H1 (cell line): Measurements from ENCODE around the gene WDR54. TPM values are rescaled to one million over a fixed set of nuclear protein-coding genes. Genes with fewer than 3 reads are reported as not detected.
A peak's percentile ranks its signal among the peaks of the same experiment; 100 is the strongest.
"Not testable (repeated sequence)": the region's sequence is repeated elsewhere in the genome, so short reads cannot be mapped to it uniquely, and the experiment has no call there.

Experiments
- CTCF ChIA-PET: fragments of 300-600 bp; sonication (Branson Sonifier 250); formaldehyde crosslinking; loops from one replicate; lab custom pipeline; 2021; ENCODE audit not compliant: partially characterized antibody; lab: Charles Lee
- POLR2A ChIA-PET: fragments of 300-600 bp; sonication (Branson Sonifier 250); formaldehyde crosslinking; loops from one replicate; lab custom pipeline; 2021; ENCODE audit warnings: inconsistent platforms; ENCODE audit not compliant: partially characterized antibody; lab: Charles Lee
- DNase-seq, 2 experiments: peaks; one replicate each; pipeline versions ENCODE4 v3.0.0 to v3.0.0-alpha.2; 2010 to 2022; ENCODE audit warnings: low spot score in 2 of 2, low read depth in 1 of 2, mixed read lengths in 1 of 2
- FAIRE-seq: peaks from 2 replicates; lab custom pipeline; 2011; peaks lifted over from hg19 to GRCh38; lab: Jason Lieb, UNC
- H2AFZ ChIP-seq: 2 replicates; pipeline ENCODE4 v1.8.1; 2012; ENCODE audit warnings: low read length, inconsistent platforms
- H2AK5ac ChIP-seq: 2 replicates; pipeline ENCODE4 v1.6.1; 2013; ENCODE audit warnings: low read depth, low read length
- H2BK120ac ChIP-seq: replicated peaks from 2 replicates; pipeline ENCODE3; 2013; ENCODE audit warnings: low read depth, low read length, inconsistent platforms
- H2BK12ac ChIP-seq: 2 replicates; pipeline ENCODE4 v1.6.1; 2013; ENCODE audit warnings: low read depth, low read length
- H2BK15ac ChIP-seq: 2 replicates; pipeline ENCODE4 v1.6.1; 2013; ENCODE audit warnings: low read length
- H2BK20ac ChIP-seq: 2 replicates; pipeline ENCODE4 v1.6.1; 2013; ENCODE audit warnings: low read length
- H2BK5ac ChIP-seq: 2 replicates; pipeline ENCODE4 v1.6.1; 2013; ENCODE audit warnings: low read depth, low read length
- H3K14ac ChIP-seq: 2 replicates; pipeline ENCODE4 v1.6.1; 2013; ENCODE audit warnings: inconsistent platforms; ENCODE audit not compliant: insufficient read length
- H3K18ac ChIP-seq: 2 replicates; pipeline ENCODE4 v1.6.1; 2013; ENCODE audit warnings: low read length; ENCODE audit errors: extremely low read depth
- H3K23ac ChIP-seq: 2 replicates; pipeline ENCODE4 v1.6.1; 2013; ENCODE audit warnings: inconsistent platforms; ENCODE audit not compliant: insufficient read length
- H3K23me2 ChIP-seq: 2 replicates; pipeline ENCODE4 v1.6.1; 2013; ENCODE audit warnings: low read depth, low read length
- H3K27ac ChIP-seq: 2 replicates; pipeline ENCODE4 v1.6.1; 2011; ENCODE audit warnings: low read depth, low read length, inconsistent platforms
- H3K27me3 ChIP-seq, 4 experiments: replicated peaks in 1 of 4; 1 replicate in 1 of 4; 2 replicates in 3 of 4; pipeline versions ENCODE4 v1.6.1 to v1.8.1; 2011 to 2013; ENCODE audit warnings: low read length in 3 of 4, mild to moderate bottlenecking in 3 of 4, inconsistent platforms in 2 of 4, mixed read lengths in 2 of 4, moderate library complexity in 1 of 4; ENCODE audit not compliant: control insufficient read depth in 3 of 4, insufficient read depth in 3 of 4; ENCODE audit errors: extremely low read depth in 1 of 4
- H3K36me3 ChIP-seq, 4 experiments: 2 replicates each; pipeline versions ENCODE4 v1.6.1 to v1.8.1; 2011 to 2013; ENCODE audit warnings: mild to moderate bottlenecking in 4 of 4, low read length in 3 of 4, moderate library complexity in 2 of 4, control low read depth in 1 of 4, inconsistent platforms in 1 of 4; ENCODE audit not compliant: insufficient read depth in 4 of 4, control insufficient read depth in 2 of 4
- H3K4ac ChIP-seq: replicated peaks from 2 replicates; pipeline ENCODE3; 2013; ENCODE audit warnings: low read length, low read depth, mixed read lengths, inconsistent platforms; ENCODE audit not compliant: insufficient read length
- H3K4me1 ChIP-seq, 4 experiments: replicated peaks in 1 of 4; 1 replicate in 1 of 4; 2 replicates in 3 of 4; pipeline versions ENCODE4 v1.6.1 to v1.8.1; 2011 to 2013; ENCODE audit warnings: low read length in 3 of 4, inconsistent platforms in 2 of 4, mixed read lengths in 1 of 4; ENCODE audit not compliant: insufficient read depth in 4 of 4, control insufficient read depth in 3 of 4
- H3K4me2 ChIP-seq, 2 experiments: 2 replicates each; pipeline versions ENCODE4 v1.6.1 to v1.8.1; 2011 to 2013; ENCODE audit warnings: low read depth in 2 of 2, low read length in 2 of 2, control low read depth in 1 of 2, inconsistent platforms in 1 of 2, mild to moderate bottlenecking in 1 of 2; ENCODE audit not compliant: insufficient read depth in 1 of 2
- H3K4me3 ChIP-seq, 4 experiments: fragments of 200-600, 300-600 bp in 1 of 4; sonication (generic), shearing (Covaris generic), sonication (Bioruptor Twin) in 1 of 4; 2 replicates each; pipeline versions ENCODE4 v1.5.1 to v1.8.1; 2011 to 2016; ENCODE audit warnings: low read length in 4 of 4, low read depth in 3 of 4, control low read depth in 2 of 4, inconsistent platforms in 2 of 4, mild to moderate bottlenecking in 2 of 4, mixed read lengths in 1 of 4, moderate library complexity in 1 of 4; ENCODE audit not compliant: insufficient read depth in 2 of 4; ENCODE audit errors: extremely low read depth in 1 of 4
- H3K56ac ChIP-seq: replicated peaks from 2 replicates; pipeline ENCODE3; 2013; ENCODE audit warnings: low read depth, mild to moderate bottlenecking, mixed read lengths, low read length, inconsistent platforms; ENCODE audit not compliant: insufficient read length
- H3K79me1 ChIP-seq: 2 replicates; pipeline ENCODE4 v1.6.1; 2013; ENCODE audit warnings: low read depth, low read length, control low read depth
- H3K79me2 ChIP-seq, 2 experiments: 2 replicates each; pipeline versions ENCODE4 v1.6.1 to v1.8.1; 2012 to 2013; ENCODE audit warnings: low read length in 2 of 2, mild to moderate bottlenecking in 2 of 2, inconsistent platforms in 1 of 2; ENCODE audit not compliant: insufficient read depth in 2 of 2, control insufficient read depth in 1 of 2
- H3K9ac ChIP-seq, 4 experiments: replicated peaks in 1 of 4; 1 replicate in 1 of 4; 2 replicates in 3 of 4; pipeline versions ENCODE4 v1.6.1 to v1.8.1; 2011 to 2013; ENCODE audit warnings: low read depth in 3 of 4, low read length in 3 of 4, control low read depth in 2 of 4, mild to moderate bottlenecking in 2 of 4, moderate library complexity in 2 of 4, inconsistent platforms in 1 of 4; ENCODE audit errors: extremely low read depth in 1 of 4
- H3K9me3 ChIP-seq, 2 experiments: 2 replicates each; pipeline versions ENCODE4 v1.6.1 to v1.8.1; 2012 to 2013; ENCODE audit warnings: mild to moderate bottlenecking in 2 of 2, moderate library complexity in 2 of 2, control low read depth in 1 of 2, inconsistent platforms in 1 of 2, low read depth in 1 of 2, low read length in 1 of 2, mixed read lengths in 1 of 2; ENCODE audit not compliant: insufficient read depth in 2 of 2
- H4K20me1 ChIP-seq, 2 experiments: replicated peaks in 1 of 2; 2 replicates each; pipeline versions ENCODE3 to v1.8.1; 2011 to 2013; ENCODE audit warnings: inconsistent platforms in 2 of 2, low read length in 2 of 2, mild to moderate bottlenecking in 1 of 2; ENCODE audit not compliant: insufficient read depth in 2 of 2, control insufficient read depth in 1 of 2
- H4K5ac ChIP-seq: 2 replicates; pipeline ENCODE4 v1.6.1; 2013; ENCODE audit warnings: low read length, low read depth, mixed read lengths, inconsistent platforms; ENCODE audit not compliant: insufficient read length
- H4K8ac ChIP-seq: 2 replicates; pipeline ENCODE4 v1.8.0; 2013; ENCODE audit warnings: mild to moderate bottlenecking, moderate library complexity, low read length, inconsistent platforms; ENCODE audit not compliant: insufficient read depth; ENCODE audit errors: extremely low read depth
- H4K91ac ChIP-seq: replicated peaks from 2 replicates; pipeline ENCODE3; 2013; ENCODE audit warnings: low read length, mixed read lengths, inconsistent platforms; ENCODE audit not compliant: insufficient read length
- WGBS, 2 experiments: shearing (Covaris generic) in 1 of 2; methylation state at CpG; one replicate each; pipeline versions ENCODE4 v1.1.6 to v1.1.7; 2013 to 2015; ENCODE audit warnings: low lambda C conversion rate in 2 of 2, mixed read lengths in 2 of 2, inconsistent platforms in 1 of 2, low coverage in 1 of 2, missing lambda C conversion rate in 1 of 2; ENCODE audit not compliant: insufficient replicate concordance in 2 of 2, insufficient coverage in 1 of 2, insufficient read length in 1 of 2; ENCODE audit errors: extremely low coverage in 1 of 2, missing lambda C conversion rate in 1 of 2; 5-methylcytosine and 5-hydroxymethylcytosine counted together
- polyA plus RNA-seq, 7 experiments: library from polyadenylated mRNA; depleted of rRNA in 3 of 7; stranded (reverse) in 5 of 7; unstranded in 2 of 7; fragments of >200 nt in 5 of 7; fragments of 200-250 nt in 2 of 7; gene quantifications; 1 replicate in 5 of 7; 2 replicates in 1 of 7; 4 replicates in 1 of 7; pipeline versions ENCODE4 v1.2.1 to v1.2.3, GENCODE V29; 2011 to 2013; ENCODE audit warnings: missing spikeins in 2 of 7, mixed read lengths in 2 of 7
- total RNA-seq: library from RNA; stranded (reverse); fragmentation: NEBNext Ultra II Directional; extraction: Animal tissue kit (Norgen Biotek cat#: 25700); gene quantifications from 2 replicates; pipeline ENCODE4 v1.2.1, GENCODE V29; 2021

WDR54 gene
- total and polyA plus RNA-seq, 2 of the 8 experiments (the other 6 are each of a cell fraction or from before 2014, with no cell fraction given) = 41.6 to 125 TPM

GRCh38 chr2:74442483-74443297, 21.2 kb downstream of the WDR54 start:
- Histone ChIP-seq H3K4me1 (peaks cover 4 to 13% (median 12%) of the 10 kb centered on the region in 4 experiments; a peak in 6 of 7 replicates), H2BK5ac (peak overlapping the region; percentile 81; the same call in 1 of the 2 replicates), H3K4me3 (peak overlapping the region; percentile 69 to 90 (median 80)), H3K9ac (peak overlapping the region in 1 of 4 experiments; percentile 77; a peak in 3 of 7 replicates), H2BK12ac (peak overlapping the region; percentile 39; the same call in 1 of the 2 replicates), H2AFZ (peak overlapping the region; percentile 79), H3K27ac (peak overlapping the region; percentile 87; the same call in 1 of the 2 replicates), H3K4me2 (peak overlapping the region; percentile 68 to 92), H3K79me2 (peaks cover 4 to 26% of the 10 kb centered on the region in 2 experiments; a peak in 2 of 4 replicates), H2BK15ac (peak overlapping the region; percentile 92; the same call in 1 of the 2 replicates)
- H4K20me1 ChIP-seq, H3K79me1 ChIP-seq, H3K23me2 ChIP-seq, H2BK120ac ChIP-seq, H3K23ac ChIP-seq, H4K8ac ChIP-seq, H4K5ac ChIP-seq, H3K4ac ChIP-seq, H3K36me3 ChIP-seq, DNase-seq, H4K91ac ChIP-seq, H2BK20ac ChIP-seq, H3K27me3 ChIP-seq, H3K9me3 ChIP-seq, H3K18ac ChIP-seq, H2AK5ac ChIP-seq, H3K14ac ChIP-seq, H3K56ac ChIP-seq, FAIRE-seq: not testable (repeated sequence)
- 78% methylated on average over 16 of the region's 16 CpGs; no CpG with 5 or more reads in 1 of the 2 experiments for WGBS, 2 experiments
- CTCF ChIA-PET = interaction anchor here (0.8 to 3.1 kb wide), 7 partner anchors 8 to 42 kb away, joined by 3 to 9 read pairs (median 4); no protein-coding TSS in a partner anchor
- POLR2A ChIA-PET = interaction anchor here (0.5 to 3.3 kb wide), 14 partner anchors 9 to 281 kb away, joined by 3 to 16 read pairs (median 4); partner anchors contain the start of genes C2orf81, INO80B, WBP1 and WDR54
